H9 (cell line): ENCODE data around the gene SOS1. TPM values are rescaled to one million over a fixed set of nuclear protein-coding genes. Genes with fewer than 3 reads are reported as not detected.

Experiments
- DNase-seq: peaks from one replicate; pipeline ENCODE4 v3.0.0-alpha.2; 2017
- H2AFZ ChIP-seq: one replicate; pipeline ENCODE4 v1.6.1; 2013; ENCODE audit warnings: mild to moderate bottlenecking, low read length, control low read depth, moderate library complexity
- H2AK5ac ChIP-seq: 2 replicates; pipeline ENCODE4 v1.6.1; 2013; ENCODE audit warnings: low read length, control low read depth, mixed read lengths; ENCODE audit not compliant: insufficient read length
- H2BK120ac ChIP-seq: one replicate; pipeline ENCODE4 v1.6.1; 2013; ENCODE audit warnings: low read depth, mild to moderate bottlenecking, low read length, control low read depth, inconsistent platforms; ENCODE audit not compliant: poor library complexity, severe bottlenecking
- H2BK12ac ChIP-seq: 2 replicates; pipeline ENCODE4 v1.6.1; 2013; ENCODE audit warnings: low read length, control low read depth, mixed read lengths, low read depth; ENCODE audit not compliant: insufficient read length
- H2BK15ac ChIP-seq: 2 replicates; pipeline ENCODE4 v1.6.1; 2013; ENCODE audit warnings: low read depth, low read length, control low read depth
- H2BK20ac ChIP-seq: one replicate; pipeline ENCODE4 v1.6.1; 2013; ENCODE audit warnings: low read depth, mild to moderate bottlenecking, low read length, control low read depth, inconsistent platforms; ENCODE audit not compliant: poor library complexity, severe bottlenecking
- H2BK5ac ChIP-seq: 2 replicates; pipeline ENCODE4 v1.6.1; 2013; ENCODE audit warnings: low read length, control low read depth, mixed read lengths; ENCODE audit not compliant: insufficient read length
- H3K14ac ChIP-seq: 2 replicates; pipeline ENCODE4 v1.6.1; 2013; ENCODE audit warnings: low read length, control low read depth; ENCODE audit not compliant: insufficient read depth
- H3K18ac ChIP-seq: 2 replicates; pipeline ENCODE4 v1.6.1; 2013; ENCODE audit warnings: low read depth, mild to moderate bottlenecking, mixed read lengths, low read length, control low read depth; ENCODE audit not compliant: insufficient read length
- H3K23ac ChIP-seq: 2 replicates; pipeline ENCODE4 v1.6.1; 2013; ENCODE audit warnings: low read length, control low read depth, mixed read lengths, low read depth; ENCODE audit not compliant: insufficient read length
- H3K23me2 ChIP-seq: 2 replicates; pipeline ENCODE4 v1.6.1; 2013; ENCODE audit warnings: low read depth, mild to moderate bottlenecking, mixed read lengths, low read length, control low read depth; ENCODE audit not compliant: insufficient read length, poor library complexity, severe bottlenecking
- H3K27ac ChIP-seq: 2 replicates; pipeline ENCODE4 v1.5.1; 2013; ENCODE audit warnings: low read length, control low read depth, mixed read lengths, low read depth; ENCODE audit not compliant: insufficient read length
- H3K27me3 ChIP-seq: 2 replicates; pipeline ENCODE4 v1.6.1; 2013; ENCODE audit warnings: low read length, control low read depth, inconsistent platforms; ENCODE audit not compliant: insufficient read depth
- H3K4ac ChIP-seq: 2 replicates; pipeline ENCODE4 v1.6.1; 2013; ENCODE audit warnings: low read depth, mild to moderate bottlenecking, control low read depth, inconsistent platforms, low read length, moderate library complexity
- H3K4me1 ChIP-seq: 2 replicates; pipeline ENCODE4 v1.6.1; 2013; ENCODE audit warnings: low read length, control low read depth, inconsistent platforms; ENCODE audit not compliant: insufficient read depth
- H3K4me2 ChIP-seq: 2 replicates; pipeline ENCODE4 v1.6.1; 2013; ENCODE audit warnings: low read length, control low read depth, mixed read lengths; ENCODE audit not compliant: insufficient read length, insufficient read depth
- H3K56ac ChIP-seq: 2 replicates; pipeline ENCODE4 v1.6.1; 2013; ENCODE audit warnings: low read depth, mild to moderate bottlenecking, mixed read lengths, low read length, control low read depth; ENCODE audit not compliant: insufficient read length
- H3K79me1 ChIP-seq: 2 replicates; pipeline ENCODE4 v1.6.1; 2013; ENCODE audit warnings: low read depth, mild to moderate bottlenecking, moderate library complexity, low read length, control low read depth, inconsistent platforms; ENCODE audit not compliant: insufficient read depth, poor library complexity, severe bottlenecking
- H3K79me2 ChIP-seq: 2 replicates; pipeline ENCODE4 v1.6.1; 2013; ENCODE audit warnings: low read length, control low read depth, inconsistent platforms; ENCODE audit not compliant: insufficient read depth
- H3K9ac ChIP-seq: 2 replicates; pipeline ENCODE4 v1.6.1; 2013; ENCODE audit warnings: low read length, control low read depth, mixed read lengths; ENCODE audit not compliant: insufficient read length; ENCODE audit errors: extremely low read depth
- H3K9me3 ChIP-seq: one replicate; pipeline ENCODE4 v1.6.1; 2013; ENCODE audit warnings: low read depth, low read length, inconsistent platforms; ENCODE audit not compliant: control insufficient read depth
- H3T11ph ChIP-seq: one replicate; pipeline ENCODE4 v1.6.1; 2013; ENCODE audit warnings: mild to moderate bottlenecking, low read length, control low read depth, inconsistent platforms
- H4K20me1 ChIP-seq: one replicate; pipeline ENCODE4 v1.6.1; 2013; ENCODE audit not compliant: control insufficient read depth, insufficient read length, insufficient read depth
- H4K5ac ChIP-seq: 2 replicates; pipeline ENCODE4 v1.6.1; 2013; ENCODE audit warnings: low read depth, mild to moderate bottlenecking, mixed read lengths, low read length, control low read depth; ENCODE audit not compliant: insufficient read length
- H4K8ac ChIP-seq: replicated peaks from 2 replicates; pipeline ENCODE4 v1.6.1; 2013; ENCODE audit warnings: low read length, control low read depth, mixed read lengths, low read depth; ENCODE audit not compliant: insufficient read length
- H4K91ac ChIP-seq: 2 replicates; pipeline ENCODE4 v1.6.1; 2013; ENCODE audit warnings: low read depth, mild to moderate bottlenecking, moderate library complexity, mixed read lengths, low read length, control low read depth; ENCODE audit not compliant: insufficient read length
- H3K27ac Mint-ChIP-seq, 3 experiments: 2 replicates in 2 of 3; 3 replicates in 1 of 3; pipeline ENCODE4 v1.8.0; 2020 to 2021; ENCODE audit warnings: mixed read lengths in 3 of 3, mild to moderate bottlenecking in 1 of 3, moderate library complexity in 1 of 3
- H3K27me3 Mint-ChIP-seq: 2 replicates; pipeline ENCODE4 v1.8.0; 2021; ENCODE audit warnings: low read depth, mild to moderate bottlenecking, moderate library complexity, mixed read lengths
- H3K36me3 Mint-ChIP-seq, 3 experiments: 2 replicates in 2 of 3; 3 replicates in 1 of 3; pipeline ENCODE4 v1.8.0; 2020 to 2021; ENCODE audit warnings: low read depth in 3 of 3, mixed read lengths in 3 of 3; ENCODE audit not compliant: insufficient read depth in 1 of 3
- H3K4me1 Mint-ChIP-seq, 2 experiments: 2 replicates each; pipeline ENCODE4 v1.8.0; 2020; ENCODE audit warnings: mixed read lengths in 2 of 2
- H3K4me3 Mint-ChIP-seq, 2 experiments: 2 replicates in 1 of 2; 3 replicates in 1 of 2; pipeline ENCODE4 v1.8.0; 2020 to 2021; ENCODE audit warnings: mild to moderate bottlenecking in 2 of 2, mixed read lengths in 2 of 2, moderate library complexity in 1 of 2
- H3K9me3 Mint-ChIP-seq, 2 experiments: 2 replicates in 1 of 2; 3 replicates in 1 of 2; pipeline ENCODE4 v1.8.0; 2020; ENCODE audit warnings: mild to moderate bottlenecking in 2 of 2, mixed read lengths in 2 of 2, moderate library complexity in 1 of 2
- CTCF ChIP-seq: fragments of 200-600 bp; sonication (generic); conservative IDR thresholded peaks from 3 replicates; pipeline ENCODE4 v1.8.0; 2021; ENCODE audit warnings: antibody characterized with exemption, mild to moderate bottlenecking
- WGBS: extraction: QIAGEN DNeasy Blood & Tissue Kit; methylation state at CpG from one replicate; pipeline ENCODE4 v1.1.7; 2013; ENCODE audit warnings: missing lambda C conversion rate, low lambda C conversion rate, mixed read lengths; ENCODE audit not compliant: insufficient read length; ENCODE audit errors: extremely low coverage; 5-methylcytosine and 5-hydroxymethylcytosine counted together
- total RNA-seq: library from RNA; stranded (reverse); gene quantifications from 2 replicates; pipeline ENCODE4 v1.2.1, GENCODE V29; 2021

SOS1 gene
- total RNA-seq, 1 experiment from 2014 or later: 35.8 TPM

GRCh38 chr2:39094717-39095363, 26.0 kb downstream of the SOS1 start:
- Mint-ChIP-seq H3K4me1 (peaks cover 23 to 25% of the 10 kb centered on the region in 2 experiments), H3K4me3 (no peak overlapping the region), H3K27ac (peak overlapping the region in 2 of 3 experiments; percentile 34 to 62; a peak in 1 of 7 replicates), H3K36me3 (peaks cover 0 to 4% (median 0%) of the 10 kb centered on the region in 3 experiments; a peak in 2 of 7 replicates), H3K9me3 (no peaks in the 10 kb centered on the region), H3K27me3 (no peaks in the 10 kb centered on the region)
- H3K27me3 ChIP-seq: no peaks in the 10 kb centered on the region
- WGBS: no CpG with 5 or more reads among the region's 1 CpG
- H2BK15ac ChIP-seq: no peak overlapping the region
- no peak overlapping the region for H4K8ac ChIP-seq
- no peak overlapping the region for H2BK12ac ChIP-seq
- H3K4ac ChIP-seq: no peak overlapping the region
- no peaks in the 10 kb centered on the region for H3K79me1 ChIP-seq
- H4K20me1 ChIP-seq: no peaks in the 10 kb centered on the region
- no peak overlapping the region for H3T11ph ChIP-seq
- H3K9me3 ChIP-seq: no peaks in the 10 kb centered on the region
- no peak for TF ChIP-seq CTCF
- no peak for DNase-seq
- no peak overlapping the region for H2AK5ac ChIP-seq
- no peak overlapping the region for H3K56ac ChIP-seq
- H4K91ac ChIP-seq: no peak overlapping the region
- H3K79me2 ChIP-seq: peaks cover 4% of the 10 kb centered on the region; the same call in 1 of the 2 replicates
- no peak overlapping the region for H3K27ac ChIP-seq
- H3K18ac ChIP-seq: no peak overlapping the region
- H3K23me2 ChIP-seq: no peaks in the 10 kb centered on the region
- H4K5ac ChIP-seq: no peak overlapping the region
- H2BK20ac ChIP-seq: no peak overlapping the region
- no peak overlapping the region for H3K23ac ChIP-seq
- no peak overlapping the region for H2BK5ac ChIP-seq
- H2BK120ac ChIP-seq: no peak overlapping the region
- H3K9ac ChIP-seq: no peak overlapping the region
- H2AFZ ChIP-seq: no peak overlapping the region
- H3K14ac ChIP-seq: no peak overlapping the region
- H3K4me1 ChIP-seq: no peaks in the 10 kb centered on the region
- H3K4me2 ChIP-seq: no peak overlapping the region
